Motor neuron (in vitro differentiated cells): ENCODE data around the gene SLC4A3. TPM values are rescaled to one million over a fixed set of nuclear protein-coding genes. Genes with fewer than 3 reads are reported as not detected.

ENCODE experiments used
- ATAC-seq, 8 experiments: fragments of 200-7000 bp; cut with Tn5 transposase; replicated peaks in 6 of 8; 2 replicates each; pipeline ENCODE4 v1.8.0; 2021; ENCODE audit warnings: mild to moderate bottlenecking in 8 of 8, moderate library complexity in 8 of 8
- H3K27ac ChIP-seq, 2 donors: fragments of 250-450 bp; sonication (Bioruptor Pico); 2 replicates each; pipeline ENCODE4 v1.9.0; 2021; ENCODE audit warnings: antibody characterized with exemption in 2 of 2, mild to moderate bottlenecking in 2 of 2, moderate library complexity in 1 of 2
- H3K4me1 ChIP-seq, 2 donors: fragments of 250-450 bp; sonication (Bioruptor Pico); replicated peaks in 1 of 2; 2 replicates each; pipeline ENCODE4 v1.6.1; 2021; ENCODE audit warnings: antibody characterized with exemption in 2 of 2, mild to moderate bottlenecking in 2 of 2, moderate library complexity in 1 of 2
- H3K4me3 ChIP-seq, 5 donors: fragments of 250-450 bp; sonication (Bioruptor Pico); 2 replicates each; pipeline ENCODE4 v1.9.0; 2021; ENCODE audit warnings: antibody characterized with exemption in 5 of 5, mild to moderate bottlenecking in 5 of 5, moderate library complexity in 4 of 5
- WGBS, 10 experiments: fragments of 450-650 bp; shearing (Covaris generic); methylation state at CpG; one replicate each; pipeline ENCODE4 v1.0.0; 2022; 5-methylcytosine and 5-hydroxymethylcytosine counted together
- in situ Hi-C, 9 experiments: fragments of 400-800 bp; cut with MboI; loops; one replicate each; pipeline ENCODE4 v1.15.0; 2021; ENCODE audit warnings: low sequenced_read_pairs in 9 of 9, low pct_unique_long_range_greater_than_20kb in 2 of 9; ENCODE audit not compliant: unreplicated experiment in 9 of 9
- total RNA-seq, 8 experiments: library from RNA; unstranded; fragments of 300-600 nt; gene quantifications; 2 replicates each; pipeline versions ENCODE4 v1.2.3 to v1.2.4, GENCODE V29; 2022

The SLC4A3 gene
- total RNA-seq, 8 experiments from 2014 or later: 0.05 to 17.7 (median 5.8) TPM

DNA sequence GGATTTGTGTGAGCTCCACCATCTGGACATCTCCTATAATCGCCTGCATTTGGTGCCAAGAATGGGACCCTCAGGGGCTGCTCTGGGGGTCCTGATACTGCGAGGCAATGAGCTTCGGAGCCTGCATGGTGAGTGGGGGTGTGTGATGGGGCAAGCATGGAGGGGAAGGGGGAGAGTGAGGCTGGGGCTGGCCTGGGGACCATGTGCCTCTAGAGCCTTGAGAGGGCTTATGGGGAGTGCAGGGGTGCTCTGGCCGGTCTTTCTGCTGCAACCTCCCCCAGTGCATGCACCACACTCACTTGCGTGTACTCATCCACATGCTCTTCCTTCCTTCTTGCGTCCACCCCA lies 21.8 kb upstream of the SLC4A3 start:
- in situ Hi-C loops: no loop called here
- ATAC-seq: no peak
- WGBS, 10 experiments: 50 to 83% methylated on average over 1 of the region's 6 CpGs; no CpG with 5 or more reads in 8 of the 10 experiments

GRCh38 chr2:219607931-219608330 lies 19.5 kb upstream of the SLC4A3 start:
- no peak for ATAC-seq
- in situ Hi-C loops: no loop called here
- WGBS, 10 experiments: 83 to 100% (median 90%) methylated on average over 2 to 5 of the region's 15 CpGs; no CpG with 5 or more reads in 7 of the 10 experiments
- H3K4me1 ChIP-seq: no peaks in the 10 kb centered on the region
- no peak overlapping the region for H3K4me3 ChIP-seq
- H3K27ac ChIP-seq: no peak overlapping the region

More for the DNA sequence above, 21.8 kb upstream of the SLC4A3 start:
- H3K4me1 ChIP-seq: no peaks in the 10 kb centered on the region
- H3K4me3 ChIP-seq: no peak overlapping the region
- no peak overlapping the region for H3K27ac ChIP-seq

DNA sequence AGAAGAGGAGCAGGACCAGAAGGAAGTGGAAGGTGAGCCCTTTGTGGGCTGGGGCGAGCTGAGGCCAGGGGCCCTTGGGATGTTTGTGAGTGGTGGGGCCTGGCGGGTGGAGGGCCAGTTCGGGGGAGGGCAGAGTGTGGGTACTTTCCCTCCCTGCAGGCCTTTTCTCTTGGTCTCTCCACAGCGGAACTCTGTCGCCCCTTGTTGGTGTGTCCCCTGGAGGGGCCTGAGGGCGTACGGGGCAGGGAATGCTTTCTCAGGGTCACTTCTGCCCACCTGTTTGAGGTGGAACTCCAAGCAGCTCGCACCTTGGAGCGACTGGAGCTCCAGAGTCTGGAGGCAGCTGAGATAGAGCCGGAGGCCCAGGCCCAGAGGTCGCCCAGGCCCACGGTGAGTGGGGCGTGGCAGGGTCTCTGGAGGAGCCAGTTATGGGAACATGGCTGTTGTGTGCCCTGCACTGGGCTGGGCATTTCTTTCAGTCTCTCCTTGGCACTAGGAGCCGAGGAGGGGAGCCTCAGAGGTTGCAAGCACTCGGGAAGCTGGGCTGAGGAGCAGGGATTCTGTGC lies 18.9 kb upstream of the SLC4A3 start:
- 50 to 60% methylated on average over 1 to 2 of the region's 15 CpGs; no CpG with 5 or more reads in 8 of the 10 experiments for WGBS, 10 experiments

GRCh38 chr2:219609149-219609750 lies 18.2 kb upstream of the SLC4A3 start:
- no peak overlapping the region for H3K4me3 ChIP-seq
- in situ Hi-C loops: no loop called here
- H3K27ac ChIP-seq: no peak overlapping the region
- no peaks in the 10 kb centered on the region for H3K4me1 ChIP-seq
- 50 to 100% (median 88%) methylated on average over 1 to 5 of the region's 13 CpGs; no CpG with 5 or more reads in 4 of the 10 experiments for WGBS, 10 experiments
- no peak for ATAC-seq

More for the DNA sequence above, 18.9 kb upstream of the SLC4A3 start:
- no peaks in the 10 kb centered on the region for H3K4me1 ChIP-seq
- in situ Hi-C loops: no loop called here
- no peak overlapping the region for H3K4me3 ChIP-seq
- no peak for ATAC-seq
- H3K27ac ChIP-seq: no peak overlapping the region

DNA sequence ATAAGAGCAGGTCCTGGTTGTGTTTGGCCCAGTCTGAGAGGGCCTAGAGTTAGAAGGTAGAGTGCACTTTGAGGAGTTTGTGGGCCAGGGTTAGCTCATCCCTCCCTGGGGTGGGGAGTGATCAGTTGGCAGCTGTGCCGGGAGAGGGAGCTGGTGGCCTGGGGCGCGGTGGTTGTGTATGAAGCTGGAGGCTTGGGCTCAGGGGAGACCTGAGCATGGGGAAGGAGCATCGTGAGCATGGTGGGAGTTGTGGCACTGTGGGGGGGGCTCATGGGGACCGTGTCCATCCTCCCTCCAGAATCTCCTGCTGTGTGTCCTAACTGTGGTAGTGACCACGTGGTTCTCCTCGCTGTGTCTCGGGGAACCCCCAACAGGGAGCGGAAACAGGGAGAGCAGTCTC lies 16.1 kb upstream of the SLC4A3 start:
- H3K27ac ChIP-seq: no peak overlapping the region
- no peak for ATAC-seq
- H3K4me1 ChIP-seq: no peaks in the 10 kb centered on the region
- no peak overlapping the region for H3K4me3 ChIP-seq
- in situ Hi-C loops: no loop called here
- 96 to 100% methylated on average over 1 to 5 of the region's 9 CpGs; no CpG with 5 or more reads in 8 of the 10 experiments for WGBS, 10 experiments

GRCh38 chr2:219611866-219612576 lies 15.4 kb upstream of the SLC4A3 start:
- 0 to 96% (median 86%) methylated on average over 1 to 8 of the region's 12 CpGs; no CpG with 5 or more reads in 5 of the 10 experiments for WGBS, 10 experiments
- peak in 1 of 8 experiments; percentile 13 for ATAC-seq
- Histone ChIP-seq H3K4me1 (no peaks in the 10 kb centered on the region), H3K4me3 (no peak overlapping the region), H3K27ac (no peak overlapping the region)
- in situ Hi-C loops: no loop called here

- in situ Hi-C loops: no loop called here
- 33 to 100% (median 88%) methylated on average over 1 to 3 of the region's 15 CpGs; no CpG with 5 or more reads in 4 of the 10 experiments for WGBS, 10 experiments
- no peak for ATAC-seq
- Histone ChIP-seq H3K4me1 (no peaks in the 10 kb centered on the region), H3K27ac (no peak overlapping the region), H3K4me3 (no peak overlapping the region)
Measured at GRCh38 chr2:219612577-219613286, 14.7 kb upstream of the SLC4A3 start.

GRCh38 chr2:219613461-219614070 lies 13.9 kb upstream of the SLC4A3 start:
- ATAC-seq: no peak
- Histone ChIP-seq H3K27ac (no peak overlapping the region), H3K4me1 (peaks cover under 1 to 3% of the 10 kb centered on the region in 2 donors), H3K4me3 (no peak overlapping the region)
- in situ Hi-C loops: no loop called here
- no CpG with 5 or more reads among the region's 11 CpGs for WGBS, 10 experiments

DNA sequence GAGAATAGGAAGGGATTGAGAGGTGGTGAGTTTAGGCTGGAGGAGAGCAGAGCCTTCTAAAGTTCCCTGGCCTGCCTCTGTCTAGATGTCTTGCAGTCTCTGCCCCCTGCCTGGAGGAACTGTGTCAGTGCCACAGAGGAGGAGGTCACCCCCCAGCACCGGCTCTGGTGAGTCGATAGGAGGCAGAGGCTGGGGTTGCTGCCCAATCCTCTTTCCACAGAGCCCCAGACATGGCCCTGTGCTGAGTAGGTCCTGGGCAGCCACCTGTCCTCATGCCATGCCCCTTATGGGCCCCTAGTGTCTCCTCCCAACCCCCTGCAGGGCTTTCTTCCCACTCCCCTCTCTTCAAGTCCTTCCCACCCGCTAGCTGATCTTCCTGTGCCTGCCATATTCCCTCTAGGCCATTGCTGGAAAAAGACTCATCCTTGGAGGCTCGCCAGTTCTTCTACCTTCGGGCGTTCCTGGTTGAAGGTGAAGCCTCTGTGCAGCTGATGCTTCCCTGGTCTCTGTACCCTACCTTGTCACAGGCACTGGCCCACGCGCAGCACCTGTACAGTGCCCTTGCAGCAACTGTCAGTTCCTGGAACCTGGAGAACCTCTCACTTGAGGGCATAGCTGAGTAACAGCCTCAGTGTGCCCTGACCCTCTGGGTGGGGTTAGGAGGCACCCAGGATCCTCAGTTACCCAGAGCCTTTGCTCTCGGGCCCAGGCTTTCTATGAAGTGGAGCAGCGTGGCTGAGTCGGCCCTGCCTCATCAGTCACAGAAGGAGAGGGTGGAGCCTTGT lies 13.2 kb upstream of the SLC4A3 start:
- H3K4me3 ChIP-seq: no peak overlapping the region
- 93 to 100% (median 97%) methylated on average over 1 to 6 of the region's 11 CpGs; no CpG with 5 or more reads in 7 of the 10 experiments for WGBS, 10 experiments
- peaks cover 4 to 8% of the 10 kb centered on the region in 2 donors for H3K4me1 ChIP-seq
- no peak overlapping the region for H3K27ac ChIP-seq
- in situ Hi-C loops: no loop called here
- ATAC-seq: no peak

- no peak for ATAC-seq
- Histone ChIP-seq H3K4me1 (peaks cover 4 to 8% of the 10 kb centered on the region in 2 donors), H3K27ac (no peak overlapping the region), H3K4me3 (no peak overlapping the region)
- in situ Hi-C loops: no loop called here
- WGBS, 10 experiments: no CpG with 5 or more reads among the region's 11 CpGs
Measured at GRCh38 chr2:219615036-219615435, 12.4 kb upstream of the SLC4A3 start.

GRCh38 chr2:219615894-219616293 lies 11.5 kb upstream of the SLC4A3 start:
- no peak for ATAC-seq
- Histone ChIP-seq H3K4me1 (peaks cover 4 to 8% of the 10 kb centered on the region in 2 donors), H3K4me3 (no peak overlapping the region), H3K27ac (no peak overlapping the region)
- in situ Hi-C loops: no loop called here
- 40 to 100% (median 87%) methylated on average over 1 to 3 of the region's 12 CpGs; no CpG with 5 or more reads in 5 of the 10 experiments for WGBS, 10 experiments

DNA sequence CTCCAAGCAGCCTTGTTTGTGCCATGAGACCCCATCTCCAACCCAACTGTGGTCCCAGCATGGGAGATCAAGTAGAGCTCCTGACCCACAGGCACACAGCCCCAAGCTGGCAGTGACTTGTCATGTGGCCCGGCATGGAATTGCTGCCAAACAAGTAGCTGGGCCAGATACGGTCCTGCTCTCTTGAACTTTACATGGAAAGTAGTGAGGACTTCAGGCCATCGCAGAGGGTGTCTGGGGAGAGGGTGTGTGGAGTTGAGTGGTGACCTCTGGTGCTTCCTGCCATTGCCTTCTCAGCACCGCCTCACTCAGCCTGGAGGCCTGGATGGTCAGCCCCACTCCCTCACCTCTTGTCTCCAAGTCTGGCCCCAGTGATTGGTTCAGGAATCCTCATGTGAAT lies 10.9 kb upstream of the SLC4A3 start:
- Histone ChIP-seq H3K27ac (no peak overlapping the region), H3K4me1 (peaks cover 4 to 8% of the 10 kb centered on the region in 2 donors), H3K4me3 (no peak overlapping the region)
- ATAC-seq: no peak
- 80 to 100% (median 97%) methylated on average over 1 to 3 of the region's 4 CpGs; no CpG with 5 or more reads in 6 of the 10 experiments for WGBS, 10 experiments
- in situ Hi-C loops: no loop called here
